Activated T-helper 9 cell treated with anti-CD3 and anti-CD28 coated beads, Interleukin-2, amount 50 U/mL, for 16 hours (primary cell): ENCODE measurements around the gene SEPTIN3.
A peak's percentile ranks its signal among the peaks of the same experiment; 100 is the strongest.

Experiments used
- DNase-seq: peaks from one replicate; pipeline ENCODE4 v3.0.0-alpha.2; 2020; ENCODE audit warnings: low read depth

The SEPTIN3 gene

DNA sequence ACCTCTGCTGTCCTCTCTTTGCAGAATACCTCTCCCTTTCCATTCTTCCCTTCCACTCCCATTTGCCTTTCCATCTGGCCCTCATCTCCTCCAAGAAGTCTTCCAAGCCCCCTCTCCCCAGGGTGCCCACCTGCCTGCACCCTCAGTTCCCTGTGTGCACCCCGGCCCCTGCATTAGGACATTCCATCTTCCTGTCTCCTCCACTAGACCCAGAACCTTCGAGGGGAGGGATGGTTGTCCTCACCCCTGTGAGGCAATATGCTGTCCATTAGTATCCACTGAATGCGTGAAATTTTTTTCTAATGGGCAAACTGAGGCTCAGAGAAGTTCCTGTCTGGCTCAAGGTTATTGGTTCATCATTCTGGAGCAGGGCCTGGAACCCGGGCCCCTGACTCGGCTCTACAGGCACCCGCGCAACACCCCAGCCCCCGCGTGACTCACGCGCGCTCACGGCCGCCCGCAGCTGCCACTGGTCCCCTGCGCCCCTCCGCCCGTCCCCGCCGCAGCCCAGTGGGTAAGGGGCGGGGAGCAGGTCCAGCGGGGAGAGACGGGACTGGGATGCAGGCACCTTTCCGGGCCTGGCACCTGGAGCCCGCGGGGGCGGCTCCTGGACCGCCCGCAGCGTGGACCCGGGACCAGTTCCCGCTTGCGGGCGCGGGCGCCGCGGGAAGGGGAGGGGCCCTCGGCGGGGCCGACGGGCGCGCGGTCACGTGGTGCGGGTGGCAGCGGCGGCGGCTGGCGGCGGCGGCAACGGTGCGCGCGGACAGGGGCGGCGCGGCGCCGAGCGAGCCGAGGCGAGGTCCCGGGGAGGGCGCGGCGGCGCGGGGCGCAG lies 7.0 kb downstream of the SEPTIN3 start:
- peak; percentile 31 for DNase-seq

DNA sequence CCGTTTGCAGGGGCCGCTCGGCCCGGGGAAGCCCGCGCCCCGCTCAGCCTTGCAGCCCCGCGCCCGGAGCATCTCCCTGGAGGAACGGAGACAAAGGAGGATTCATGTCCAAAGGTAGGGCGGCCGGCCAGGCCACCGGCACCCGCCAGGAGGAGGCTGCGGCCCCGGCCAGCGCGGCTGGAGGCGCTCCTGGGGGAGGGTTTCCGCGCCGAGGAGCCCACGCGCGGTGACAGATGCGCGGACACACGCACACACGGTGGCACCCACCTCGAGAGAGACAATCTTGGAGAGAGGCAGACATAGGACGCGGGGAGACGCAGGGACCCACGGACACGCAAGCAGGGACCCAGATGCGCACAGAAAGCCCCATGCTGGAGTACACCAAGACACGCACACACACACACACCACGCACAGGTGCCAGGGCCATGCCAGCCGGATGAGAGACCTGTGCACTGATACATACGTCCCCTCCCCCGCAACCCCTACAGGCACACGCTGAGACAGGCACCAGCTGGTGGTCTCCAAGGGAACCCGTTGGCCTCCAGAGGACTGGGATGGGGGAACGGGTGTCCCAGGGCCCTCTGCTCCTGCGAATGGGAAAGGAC lies 7.8 kb downstream of the SEPTIN3 start:
- DNase-seq, result no peak

DNA sequence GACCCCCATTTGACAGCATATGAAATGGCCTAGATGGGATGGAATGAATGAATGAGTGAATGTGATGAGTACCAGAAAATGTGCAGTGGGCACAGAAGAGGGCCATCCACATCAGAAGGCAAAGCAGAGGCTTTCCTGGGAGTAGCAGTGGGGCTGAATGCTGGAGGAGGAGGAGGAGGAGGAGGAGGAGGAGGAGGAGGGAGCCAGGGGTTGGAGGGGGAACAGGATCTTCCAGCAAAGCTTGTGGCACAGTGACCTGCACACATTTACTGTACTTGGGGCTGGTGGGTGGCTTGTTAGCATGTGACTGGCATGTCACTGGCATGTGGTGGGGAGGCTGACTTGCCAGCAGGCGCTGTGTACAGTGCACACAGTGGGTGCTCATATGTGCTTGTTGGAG lies 9.5 kb downstream of the SEPTIN3 start:
- no peak for DNase-seq

GRCh38 chr22:41979423-41980250 lies 10.4 kb downstream of the SEPTIN3 start:
- DNase-seq, result no peak

GRCh38 chr22:41982865-41983264 lies 13.6 kb downstream of the SEPTIN3 start:
- no peak for DNase-seq

GRCh38 chr22:41983513-41984405 lies 14.5 kb downstream of the SEPTIN3 start:
- DNase-seq, result no peak

- DNase-seq, result no peak
Observed at GRCh38 chr22:41987276-41987675, 18.0 kb downstream of the SEPTIN3 start.

GRCh38 chr22:41989246-41989645 lies 20.0 kb downstream of the SEPTIN3 start:
- DNase-seq, result no peak

DNA sequence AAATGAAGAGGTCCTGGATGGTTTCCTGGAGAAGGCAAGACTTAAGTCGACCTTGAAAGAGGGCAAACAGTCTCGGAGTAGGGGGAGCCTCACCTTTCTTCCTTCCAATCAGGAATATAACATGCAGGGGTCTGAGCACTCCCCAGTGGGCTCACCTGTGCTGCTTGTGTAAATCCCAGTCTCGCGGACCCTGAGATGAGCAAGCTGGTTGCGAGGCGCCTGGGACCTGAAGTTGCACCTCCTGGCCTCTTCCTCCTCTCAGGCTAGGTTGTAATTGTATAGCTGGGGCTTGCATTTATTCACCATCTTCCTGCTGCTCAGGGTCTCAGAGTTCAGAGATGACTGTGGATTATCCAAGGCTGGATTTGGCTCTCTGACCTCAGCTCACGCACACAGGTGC lies 21.9 kb downstream of the SEPTIN3 start:
- DNase-seq, result no peak

- no peak for DNase-seq
Observed at GRCh38 chr22:41992496-41992895, 23.3 kb downstream of the SEPTIN3 start.

GRCh38 chr22:41995211-41995610 lies 26.0 kb downstream of the SEPTIN3 start:
- no peak for DNase-seq

GRCh38 chr22:41996826-41997225 lies 27.6 kb downstream of the SEPTIN3 start:
- DNase-seq, result no peak

DNA sequence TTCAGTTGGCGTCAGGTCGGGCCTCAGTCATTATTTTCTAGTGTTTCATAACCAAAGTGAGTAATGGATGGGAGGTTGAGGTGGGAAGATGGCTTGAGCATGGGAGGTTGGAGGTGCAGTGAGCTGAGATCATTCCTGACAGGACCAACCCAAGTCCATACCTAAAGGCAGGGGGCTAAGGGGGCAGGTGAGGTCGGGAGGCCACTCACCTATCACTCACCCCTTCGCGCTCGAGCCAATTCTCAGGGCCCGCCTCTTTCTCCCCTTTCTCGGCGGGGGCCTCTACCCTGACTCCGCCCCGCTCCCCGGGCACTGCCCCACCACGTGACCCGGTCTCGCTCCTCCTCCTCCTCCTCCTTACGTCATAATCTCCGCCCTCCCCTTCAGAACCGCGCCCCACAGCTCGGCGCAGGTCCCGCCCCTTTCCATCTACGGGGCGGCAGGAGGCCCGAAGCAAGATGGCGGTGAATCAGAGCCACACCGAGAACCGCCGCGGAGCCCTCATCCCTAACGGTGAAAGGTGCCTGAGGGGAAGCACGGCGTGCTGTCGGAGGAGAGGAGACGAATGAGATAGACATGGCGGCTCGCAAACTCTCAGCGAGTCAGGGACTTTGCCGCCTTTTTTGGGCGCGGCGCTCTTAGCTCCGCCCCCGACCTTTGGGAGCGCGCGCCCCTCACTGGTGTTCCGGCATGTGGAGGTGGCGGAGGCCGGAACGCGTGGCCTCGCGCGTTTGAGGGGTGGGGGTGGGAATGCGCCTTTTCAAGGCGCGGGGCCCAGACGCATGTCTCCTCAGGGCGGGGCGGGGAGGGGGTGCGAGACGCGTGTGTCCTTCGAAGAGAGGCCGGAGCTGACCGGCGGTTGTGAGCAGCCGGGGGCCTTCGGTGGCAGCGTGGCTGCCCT lies 29.4 kb downstream of the SEPTIN3 start, which contains the start of gene WBP2NL:
Gene WBP2NL (plus strand): TSS at position 428 of the 901 bp plus-strand sequence. CDS start 31 bp downstream, at position 459.
- peak; percentile 83 for DNase-seq

DNA sequence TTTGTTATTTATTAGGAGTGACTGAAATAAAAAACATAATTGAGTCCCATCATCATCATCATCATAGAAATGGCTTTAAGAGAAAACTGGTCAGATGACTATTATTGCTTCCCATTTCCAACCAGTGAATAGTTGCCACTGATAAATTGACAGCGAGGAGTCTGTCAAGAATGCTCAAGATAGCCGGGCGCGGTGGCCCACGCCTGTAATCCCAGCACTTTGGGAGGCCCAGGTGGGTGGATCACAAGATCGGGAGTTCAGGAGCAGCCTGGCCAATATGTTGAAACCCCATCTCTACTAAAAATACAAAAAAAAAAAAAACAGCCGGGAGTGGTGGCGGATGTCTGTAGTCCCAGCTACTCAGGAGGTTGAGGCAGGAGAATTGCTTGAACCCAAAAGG lies 31.2 kb downstream of the SEPTIN3 start:
- DNase-seq, result no peak

GRCh38 chr22:42001121-42001520 lies 31.9 kb downstream of the SEPTIN3 start:
- DNase-seq, result no peak

DNA sequence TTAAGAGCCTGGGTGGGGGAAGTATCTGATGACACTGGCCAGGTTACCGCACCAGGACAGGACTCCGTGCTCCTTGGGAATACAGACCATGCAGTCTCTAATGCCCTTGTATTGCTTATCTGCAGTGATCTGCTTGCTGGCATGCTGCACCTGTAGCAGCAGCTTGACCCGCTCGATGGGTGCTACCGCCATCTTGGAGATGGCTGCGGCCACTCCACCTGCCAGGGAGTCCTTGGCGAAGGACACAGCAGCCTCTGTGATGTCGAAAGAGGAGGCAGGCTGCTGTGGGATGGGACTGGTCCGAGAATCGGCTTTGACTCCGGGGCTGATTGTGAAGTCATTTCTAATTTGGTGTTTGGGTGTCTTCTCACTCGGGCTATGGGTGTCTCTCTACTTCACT lies 32.5 kb downstream of the SEPTIN3 start:
- no peak for DNase-seq

DNA sequence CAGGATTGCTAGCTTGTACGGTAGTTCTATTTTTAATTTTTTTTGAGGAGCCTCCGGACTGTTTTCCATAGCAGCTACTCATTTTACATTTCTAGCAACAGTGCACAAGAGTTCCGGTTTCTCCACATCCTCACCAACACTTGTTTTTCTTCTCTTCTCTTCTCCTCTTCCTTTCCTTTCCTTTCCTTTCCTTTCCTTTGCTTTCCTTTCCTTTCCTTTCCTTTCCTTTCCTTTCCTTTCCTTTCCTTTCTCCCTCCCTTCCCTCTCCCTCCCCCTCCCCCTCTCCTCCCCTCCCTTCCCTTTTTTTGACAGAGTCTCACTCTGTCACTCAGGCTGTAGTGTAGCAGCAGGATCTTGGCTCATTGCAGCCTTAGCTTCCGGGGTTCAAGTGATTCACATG lies 38.7 kb downstream of the SEPTIN3 start:
- DNase-seq, result no peak

GRCh38 chr22:42010778-42011177 lies 41.5 kb downstream of the SEPTIN3 start:
- no peak for DNase-seq

GRCh38 chr22:42013385-42013784 lies 44.1 kb downstream of the SEPTIN3 start:
- DNase-seq, result no peak

GRCh38 chr22:42016111-42016510 lies 46.9 kb downstream of the SEPTIN3 start:
- DNase-seq, result no peak

- no peak for DNase-seq
Observed at GRCh38 chr22:42018224-42018623, 49.0 kb downstream of the SEPTIN3 start.
